ENCODE data around the gene UBA52. TPM values are rescaled to one million over a fixed set of nuclear protein-coding genes. Genes with fewer than 3 reads are reported as not detected.
A peak's percentile ranks its signal among the peaks of the same experiment; 100 is the strongest.

The UBA52 gene
- total and polyA plus RNA-seq, 2 of the 13 experiments (the other 11 are each of a cell fraction or from before 2014, with no cell fraction given) = 959 to 1,782 TPM

- 0 out of 4 replicates have a peak, but pooled peaks of 1 of the 2 experiments have one; percentile 15 for TF ChIP-seq REST (IDR thresholded peaks at IDR 0.05; ENCODE audit: borderline replicate concordance in 1 of 2, low read depth in 1 of 2, low read length in 2 of 2)
- TF ChIP-seq ZMAT5 (CRISPR knock-in tag; IDR thresholded peaks at IDR 0.05; ENCODE audit: borderline replicate concordance, low read depth) = 0 out of 2 replicates have a peak, but pooled peaks have one; percentile 74
- TF ChIP-seq PRMT3 (CRISPR knock-in tag; IDR thresholded peaks at IDR 0.05; ENCODE audit: borderline replicate concordance, low read depth) = peak; percentile 88; the same call in 1 of the 2 replicates
- peak; percentile 85 for TF ChIP-seq ZNF747 (CRISPR knock-in tag; IDR thresholded peaks at IDR 0.05; ENCODE audit: borderline replicate concordance)
- peak; percentile 82; the same call in 1 of the 2 replicates for TF ChIP-seq REL (CRISPR knock-in tag; conservative IDR thresholded peaks at IDR 0.05)
- peak; percentile 77 for TF ChIP-seq SAFB2 (CRISPR knock-in tag; IDR thresholded peaks at IDR 0.05; ENCODE audit: borderline replicate concordance, low read depth)
- peak; percentile 52; the same call in 1 of the 2 replicates for TF ChIP-seq ZNF746 (CRISPR knock-in tag; IDR thresholded peaks at IDR 0.05)
- peak; percentile 74; the same call in 1 of the 2 replicates for TF ChIP-seq CC2D1A (CRISPR knock-in tag; IDR thresholded peaks at IDR 0.05)
- TF ChIP-seq ZNF354B (CRISPR knock-in tag; IDR thresholded peaks at IDR 0.05) = peak; percentile 99
- TF ChIP-seq ZNF772 (CRISPR knock-in tag; IDR thresholded peaks at IDR 0.05) = peak; percentile 97
- TF ChIP-seq NR3C1 (CRISPR knock-in tag; IDR thresholded peaks at IDR 0.05) = no peak
- TF ChIP-seq UBTF (CRISPR knock-in tag; IDR thresholded peaks at IDR 0.05) = peak; percentile 87
- TF ChIP-seq ZNF513 (CRISPR knock-in tag; conservative IDR thresholded peaks at IDR 0.05) = no peak
- no peak for TF ChIP-seq NBN (conservative IDR thresholded peaks at IDR 0.05)
- peak; percentile 95 for TF ChIP-seq ZNF280B (CRISPR knock-in tag; IDR thresholded peaks at IDR 0.05; ENCODE audit: borderline replicate concordance)
Observed at GRCh38 chr19:18589380-18590272, 18.0 kb downstream of the UBA52 start (continued).
